SH-SY5Y (cell line): Measurements from ENCODE around the gene SMPD2.

Experiments used
- GATA2 ChIP-seq: IDR thresholded peaks from 2 replicates; pipeline ENCODE4 v1.6.1; 2011; ENCODE audit warnings: mild to moderate bottlenecking, low read depth, low read length
- GATA3 ChIP-seq: IDR thresholded peaks from 2 replicates; pipeline ENCODE4 v1.6.1; 2011; ENCODE audit warnings: low read depth, mild to moderate bottlenecking, low read length, moderate library complexity

- TF ChIP-seq GATA2 (no peak), GATA3 (no peak)
Measured at GRCh38 chr6:109449795-109450673, 9.5 kb downstream of the SMPD2 start.
